Sigmoid colon (tissue), 4 donors: ENCODE measurements around the gene NECTIN1.

Experiments used
- EP300 ChIP-seq, 4 donors: sonication (generic); formaldehyde crosslinking; IDR thresholded peaks; one replicate each; pipeline ENCODE4 v1.6.1; 2017; ENCODE audit warnings: antibody characterized with exemption in 4 of 4
- POLR2A ChIP-seq, 2 donors: fragments of 450-650 bp; IDR thresholded peaks; one replicate each; pipeline ENCODE4 v1.6.1; 2016; ENCODE audit warnings: antibody characterized with exemption in 2 of 2, mild to moderate bottlenecking in 2 of 2, moderate library complexity in 2 of 2
- TF ChIP-seq, protein P1 (sequence below), 4 experiments: fragments of 450-650 bp in 3 of 4; fragments of 200-600 bp in 1 of 4; IDR thresholded peaks; one replicate each; pipeline ENCODE4 v1.5.1; 2016 to 2019; ENCODE audit warnings: antibody characterized with exemption in 4 of 4, mild to moderate bottlenecking in 3 of 4, moderate library complexity in 2 of 4

DNA sequence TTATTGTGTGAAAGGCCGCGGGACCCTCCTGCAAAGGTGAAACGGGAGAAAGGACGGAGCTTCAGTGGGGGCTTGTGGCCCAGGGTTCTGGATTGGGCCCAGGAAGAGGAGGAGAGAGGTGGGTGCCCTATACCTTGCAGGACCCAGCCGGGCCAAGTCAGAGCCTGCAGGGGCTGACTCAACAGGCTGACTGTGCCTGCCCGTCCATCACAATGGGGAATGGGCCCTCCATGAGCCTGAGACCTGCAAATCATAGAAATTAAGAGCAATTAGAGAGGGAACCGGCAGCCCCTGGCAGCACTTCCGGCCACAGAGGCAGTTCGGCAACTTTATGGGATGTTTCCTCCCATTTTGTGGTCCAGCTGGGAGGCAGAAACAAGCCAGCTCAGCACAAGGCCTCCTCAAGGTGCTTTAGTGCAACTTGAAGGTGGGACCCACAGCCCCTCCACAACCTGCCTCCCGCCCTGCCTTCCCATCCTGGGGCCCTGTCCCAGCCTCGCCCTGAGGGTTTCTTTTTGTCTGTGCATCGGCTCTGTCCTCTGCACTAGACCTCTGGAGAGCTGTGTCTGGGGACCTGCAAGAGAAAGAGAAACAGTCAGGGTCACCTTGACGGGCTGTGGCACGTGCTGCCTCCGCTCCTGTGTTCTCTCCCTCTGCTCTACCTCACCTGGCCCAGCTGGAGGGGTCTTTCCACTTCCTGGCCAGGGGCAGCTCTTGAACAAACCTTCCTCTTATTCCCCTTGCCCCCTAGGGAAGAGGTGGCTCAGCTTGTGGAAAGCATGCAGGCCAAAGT is 19.1 kb upstream of the NECTIN1 start:
- TF ChIP-seq, protein P1, sequence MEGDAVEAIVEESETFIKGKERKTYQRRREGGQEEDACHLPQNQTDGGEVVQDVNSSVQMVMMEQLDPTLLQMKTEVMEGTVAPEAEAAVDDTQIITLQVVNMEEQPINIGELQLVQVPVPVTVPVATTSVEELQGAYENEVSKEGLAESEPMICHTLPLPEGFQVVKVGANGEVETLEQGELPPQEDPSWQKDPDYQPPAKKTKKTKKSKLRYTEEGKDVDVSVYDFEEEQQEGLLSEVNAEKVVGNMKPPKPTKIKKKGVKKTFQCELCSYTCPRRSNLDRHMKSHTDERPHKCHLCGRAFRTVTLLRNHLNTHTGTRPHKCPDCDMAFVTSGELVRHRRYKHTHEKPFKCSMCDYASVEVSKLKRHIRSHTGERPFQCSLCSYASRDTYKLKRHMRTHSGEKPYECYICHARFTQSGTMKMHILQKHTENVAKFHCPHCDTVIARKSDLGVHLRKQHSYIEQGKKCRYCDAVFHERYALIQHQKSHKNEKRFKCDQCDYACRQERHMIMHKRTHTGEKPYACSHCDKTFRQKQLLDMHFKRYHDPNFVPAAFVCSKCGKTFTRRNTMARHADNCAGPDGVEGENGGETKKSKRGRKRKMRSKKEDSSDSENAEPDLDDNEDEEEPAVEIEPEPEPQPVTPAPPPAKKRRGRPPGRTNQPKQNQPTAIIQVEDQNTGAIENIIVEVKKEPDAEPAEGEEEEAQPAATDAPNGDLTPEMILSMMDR (IDR thresholded peaks at IDR 0.05), result no peak
- TF ChIP-seq POLR2A (IDR thresholded peaks at IDR 0.05) (no peak), EP300 (IDR thresholded peaks at IDR 0.05) (no peak)
